Epithelial cell of proximal tubule (primary cell): ENCODE measurements around the gene SRRM3. TPM values are rescaled to one million over a fixed set of nuclear protein-coding genes. Genes with fewer than 3 reads are reported as not detected.

ENCODE experiments used
- DNase-seq: peaks from one replicate; pipeline ENCODE4 v3.0.0-alpha.2; 2011; ENCODE audit warnings: low read depth
- H3K4me3 ChIP-seq: 2 replicates; pipeline ENCODE4 v1.5.1; 2011; ENCODE audit warnings: low read depth, mild to moderate bottlenecking, low read length
- CTCF ChIP-seq: conservative IDR thresholded peaks from 2 replicates; pipeline ENCODE4 v1.5.1; 2012; ENCODE audit warnings: low read depth, mild to moderate bottlenecking, low read length
- total RNA-seq: library from RNA; depleted of rRNA; stranded (reverse); fragments of >200 nt; gene quantifications from 2 replicates; pipeline ENCODE4 v1.2.3, GENCODE V29; 2015

SRRM3 gene
- total RNA-seq, 1 donor from 2014 or later: not detected

GRCh38 chr7:76272851-76273497 is 71.3 kb downstream of the SRRM3 start:
- DNase-seq: no peak
- no peak for TF ChIP-seq CTCF
- H3K4me3 ChIP-seq: no peak overlapping the region

- no peak overlapping the region for H3K4me3 ChIP-seq
- TF ChIP-seq CTCF: no peak
- DNase-seq: no peak
These were observed 71.8 kb downstream of the SRRM3 start for GRCh38 chr7:76273503-76273902.

GRCh38 chr7:76278540-76278939 is 76.8 kb downstream of the SRRM3 start:
- DNase-seq: no peak

GRCh38 chr7:76280408-76280807 is 78.7 kb downstream of the SRRM3 start:
- H3K4me3 ChIP-seq: no peak overlapping the region
- TF ChIP-seq CTCF: no peak
- no peak for DNase-seq

More at GRCh38 chr7:76278540-76278939, 76.8 kb downstream of the SRRM3 start:
- H3K4me3 ChIP-seq: no peak overlapping the region
- no peak for TF ChIP-seq CTCF

- peak overlapping the region; percentile 18 for H3K4me3 ChIP-seq
- no peak for TF ChIP-seq CTCF
- DNase-seq: no peak
These were observed 79.5 kb downstream of the SRRM3 start for GRCh38 chr7:76281006-76281705.

GRCh38 chr7:76281706-76282343 is 80.1 kb downstream of the SRRM3 start:
- H3K4me3 ChIP-seq: no peak overlapping the region
- TF ChIP-seq CTCF: no peak
- no peak for DNase-seq
